Measurements from ENCODE around the gene MID1. TPM values are rescaled to one million over a fixed set of nuclear protein-coding genes. Genes with fewer than 3 reads are reported as not detected.

The MID1 gene
- total RNA-seq, 2 donors from 2014 or later: 38.3 to 44.9 TPM

- no peaks in the 10 kb centered on the region for H3K9me3 ChIP-seq
- H3K4me1 ChIP-seq: no peaks in the 10 kb centered on the region
- H3K9ac ChIP-seq (ENCODE audit: low read depth in 2 of 2, low read length in 2 of 2): no peak overlapping the region
- intact Hi-C loops (cut with DNase I): no loop called here
- no peak overlapping the region for H3K4me3 ChIP-seq
- H3K27me3 ChIP-seq: no peaks in the 10 kb centered on the region
- H3K27ac ChIP-seq: no peak overlapping the region
- no peak for DNase-seq
- no peaks in the 10 kb centered on the region for H3K36me3 ChIP-seq
- no peak for TF ChIP-seq CTCF (IDR thresholded peaks at IDR 0.05)
Measured at GRCh38 chrX:10496345-10496965, 123.9 kb downstream of the MID1 start.

- TF ChIP-seq CTCF (IDR thresholded peaks at IDR 0.05): no peak
- Histone ChIP-seq H3K9ac (ENCODE audit: low read depth in 2 of 2, low read length in 2 of 2) (no peak overlapping the region), H3K4me1 (no peaks in the 10 kb centered on the region), H3K36me3 (no peaks in the 10 kb centered on the region), H3K27ac (no peak overlapping the region), H3K9me3 (no peaks in the 10 kb centered on the region), H3K4me3 (no peak overlapping the region), H3K27me3 (no peaks in the 10 kb centered on the region)
- DNase-seq: no peak
- intact Hi-C loops (cut with DNase I): no loop called here
Measured at GRCh38 chrX:10495677-10496076, 124.7 kb downstream of the MID1 start.

- Histone ChIP-seq H3K27ac (no peak overlapping the region), H3K9me3 (no peaks in the 10 kb centered on the region), H3K4me3 (no peak overlapping the region), H3K36me3 (no peaks in the 10 kb centered on the region), H3K4me1 (no peaks in the 10 kb centered on the region), H3K9ac (ENCODE audit: low read depth in 2 of 2, low read length in 2 of 2) (no peak overlapping the region), H3K27me3 (no peaks in the 10 kb centered on the region)
- no peak for TF ChIP-seq CTCF (IDR thresholded peaks at IDR 0.05)
- intact Hi-C loops (cut with DNase I): no loop called here
- DNase-seq: no peak
Measured at GRCh38 chrX:10492250-10492649, 128.1 kb downstream of the MID1 start.

- DNase-seq: no peak
- no peaks in the 10 kb centered on the region for H3K9me3 ChIP-seq
- no peaks in the 10 kb centered on the region for H3K36me3 ChIP-seq
- H3K27ac ChIP-seq: no peak overlapping the region
- intact Hi-C loops (cut with DNase I): no loop called here
- no peaks in the 10 kb centered on the region for H3K27me3 ChIP-seq
- H3K9ac ChIP-seq (ENCODE audit: low read depth in 2 of 2, low read length in 2 of 2): no peak overlapping the region
- no peak for TF ChIP-seq CTCF (IDR thresholded peaks at IDR 0.05)
- H3K4me1 ChIP-seq: no peaks in the 10 kb centered on the region
- H3K4me3 ChIP-seq: no peak overlapping the region
Measured at GRCh38 chrX:10486373-10486772, 134.0 kb downstream of the MID1 start.

GRCh38 chrX:10485326-10485725 lies 135.1 kb downstream of the MID1 start:
- intact Hi-C loops (cut with DNase I): no loop called here
- Histone ChIP-seq H3K4me1 (no peaks in the 10 kb centered on the region), H3K9me3 (no peaks in the 10 kb centered on the region), H3K27me3 (no peaks in the 10 kb centered on the region), H3K4me3 (no peak overlapping the region), H3K36me3 (no peaks in the 10 kb centered on the region), H3K27ac (no peak overlapping the region), H3K9ac (ENCODE audit: low read depth in 2 of 2, low read length in 2 of 2) (no peak overlapping the region)
- TF ChIP-seq CTCF (IDR thresholded peaks at IDR 0.05): no peak
- DNase-seq: no peak

All from colonic mucosa (tissue), 4 donors.